LNCAP (cell line): ENCODE results near the gene SLC6A12.

Experiments
- CTCF ChIP-seq: fragments of 450-650 bp; IDR thresholded peaks from 2 replicates; pipeline ENCODE4 v1.5.1; 2017; ENCODE audit warnings: mild to moderate bottlenecking

Gene SLC6A12

GRCh38 chr12:240566-240965 lies 26.6 kb upstream of the SLC6A12 start:
- TF ChIP-seq CTCF, result no peak

GRCh38 chr12:238736-239398 lies 24.9 kb upstream of the SLC6A12 start:
- TF ChIP-seq CTCF, result no peak

GRCh38 chr12:238116-238515 lies 24.2 kb upstream of the SLC6A12 start:
- TF ChIP-seq CTCF, result no peak

- no peak for TF ChIP-seq CTCF
Measured at GRCh38 chr12:237026-237815, 23.3 kb upstream of the SLC6A12 start.

- no peak for TF ChIP-seq CTCF
Measured at GRCh38 chr12:236445-236844, 22.5 kb upstream of the SLC6A12 start.

- TF ChIP-seq CTCF, result no peak
Measured at GRCh38 chr12:234891-235415, 21.0 kb upstream of the SLC6A12 start.

GRCh38 chr12:234019-234418 lies 20.1 kb upstream of the SLC6A12 start:
- TF ChIP-seq CTCF, result no peak
